Left lung (tissue), 10 donors: ENCODE measurements around the gene CSNK2A1. TPM values are rescaled to one million over a fixed set of nuclear protein-coding genes. Genes with fewer than 3 reads are reported as not detected.
A peak's percentile ranks its signal among the peaks of the same experiment; 100 is the strongest.

Experiments used
- ATAC-seq: fragments of 200-7000 bp; cut with Tn5 transposase; one replicate; pipeline ENCODE4 v1.9.1; 2020; ENCODE audit warnings: moderate library complexity
- DNase-seq, 4 donors: peaks; one replicate each; pipeline ENCODE4 v3.0.0-alpha.2; 2013 to 2020
- H3K27ac ChIP-seq, 2 donors: fragments of 200-600 bp; sonication (generic) in 1 of 2; one replicate each; pipeline versions ENCODE4 v1.5.0 to v1.8.0; 2020 to 2021
- H3K27me3 ChIP-seq, 2 donors: fragments of 200-600 bp; sonication (generic) in 1 of 2; one replicate each; pipeline versions ENCODE4 v1.5.0 to v1.8.0; 2020 to 2021
- H3K36me3 ChIP-seq, 2 donors: fragments of 200-600 bp; sonication (generic) in 1 of 2; one replicate each; pipeline versions ENCODE4 v1.5.0 to v1.8.0; 2020 to 2021
- H3K4me1 ChIP-seq, 2 donors: fragments of 200-600 bp; one replicate each; pipeline ENCODE4 v1.8.0; 2021
- H3K4me3 ChIP-seq, 2 donors: fragments of 200-600 bp; sonication (generic) in 1 of 2; one replicate each; pipeline versions ENCODE4 v1.5.0 to v1.8.0; 2020 to 2021; ENCODE audit warnings: mild to moderate bottlenecking in 1 of 2
- H3K9me3 ChIP-seq, 2 donors: fragments of 200-600 bp; sonication (generic) in 1 of 2; one replicate each; pipeline versions ENCODE4 v1.5.0 to v1.8.0; 2020 to 2021
- intact Hi-C, 2 donors: fragments of 100-400 bp; cut with DNase I; formaldehyde crosslinking; loops; one replicate each; pipeline versions ENCODE4 v1.11.2 to v1.14.2; 2022
- polyA plus RNA-seq, 6 donors: library from polyadenylated mRNA; unstranded; fragments of 120-200 nt; gene quantifications; one replicate each; pipeline ENCODE4 v1.2.1, GENCODE V29; 2013; ENCODE audit not compliant: insufficient read length in 6 of 6
- total RNA-seq, 2 donors: library from RNA; stranded (reverse); fragmentation: NEBNext Ultra II Directional; extraction: Animal tissue kit (Norgen Biotek cat#: 25700); gene quantifications; one replicate each; pipeline ENCODE4 v1.2.1, GENCODE V29; 2021
- TF ChIP-seq, protein P1 (sequence below), 2 donors: fragments of 200-600 bp; sonication (generic) in 1 of 2; IDR thresholded peaks; one replicate each; pipeline versions ENCODE4 v1.5.0 to v1.8.0; 2021; ENCODE audit warnings: antibody characterized with exemption in 2 of 2
- donor health status: DM: no; HTN: yes; CAD: no.
- donor health status: DM: no; HTN: no; CAD: no.

CSNK2A1 gene
- total and polyA plus RNA-seq, 8 donors: 78.5 to 157 (median 133) TPM

DNA sequence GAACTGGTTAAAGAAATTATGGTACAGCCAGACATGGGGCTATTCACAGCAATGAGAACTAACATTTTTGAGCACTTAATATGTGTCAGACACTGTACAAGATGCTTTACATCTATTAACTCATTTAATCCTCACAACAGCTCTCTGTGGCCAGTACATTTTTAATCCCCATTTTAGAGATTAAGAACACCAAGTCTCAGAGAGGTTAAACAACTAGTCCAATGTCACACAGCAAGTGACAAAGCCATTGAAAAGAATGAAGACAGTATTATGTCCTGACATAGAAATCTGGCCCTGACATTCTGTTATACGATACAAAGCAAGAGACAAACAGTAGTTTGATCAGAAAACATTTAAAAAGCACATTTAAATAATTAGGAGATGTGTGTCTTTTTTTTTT lies 3.8 kb upstream of the CSNK2A1 start:
- ATAC-seq: no peak
- Histone ChIP-seq H3K9me3 (no peaks in the 10 kb centered on the region), H3K4me3 (no peak overlapping the region), H3K27ac (no peak overlapping the region), H3K27me3 (peaks cover 0 to 14% of the 10 kb centered on the region in 2 donors), H3K4me1 (peaks cover 1 to 13% of the 10 kb centered on the region in 2 donors), H3K36me3 (no peaks in the 10 kb centered on the region)
- intact Hi-C loops: no loop called here
- no peak for DNase-seq
- TF ChIP-seq, protein P1, sequence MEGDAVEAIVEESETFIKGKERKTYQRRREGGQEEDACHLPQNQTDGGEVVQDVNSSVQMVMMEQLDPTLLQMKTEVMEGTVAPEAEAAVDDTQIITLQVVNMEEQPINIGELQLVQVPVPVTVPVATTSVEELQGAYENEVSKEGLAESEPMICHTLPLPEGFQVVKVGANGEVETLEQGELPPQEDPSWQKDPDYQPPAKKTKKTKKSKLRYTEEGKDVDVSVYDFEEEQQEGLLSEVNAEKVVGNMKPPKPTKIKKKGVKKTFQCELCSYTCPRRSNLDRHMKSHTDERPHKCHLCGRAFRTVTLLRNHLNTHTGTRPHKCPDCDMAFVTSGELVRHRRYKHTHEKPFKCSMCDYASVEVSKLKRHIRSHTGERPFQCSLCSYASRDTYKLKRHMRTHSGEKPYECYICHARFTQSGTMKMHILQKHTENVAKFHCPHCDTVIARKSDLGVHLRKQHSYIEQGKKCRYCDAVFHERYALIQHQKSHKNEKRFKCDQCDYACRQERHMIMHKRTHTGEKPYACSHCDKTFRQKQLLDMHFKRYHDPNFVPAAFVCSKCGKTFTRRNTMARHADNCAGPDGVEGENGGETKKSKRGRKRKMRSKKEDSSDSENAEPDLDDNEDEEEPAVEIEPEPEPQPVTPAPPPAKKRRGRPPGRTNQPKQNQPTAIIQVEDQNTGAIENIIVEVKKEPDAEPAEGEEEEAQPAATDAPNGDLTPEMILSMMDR (IDR thresholded peaks at IDR 0.05): no peak

- Histone ChIP-seq H3K4me1 (peaks cover 10 to 23% of the 10 kb centered on the region in 2 donors), H3K9me3 (no peaks in the 10 kb centered on the region), H3K36me3 (no peaks in the 10 kb centered on the region), H3K27ac (no peak overlapping the region), H3K27me3 (peaks cover 0 to 6% of the 10 kb centered on the region in 2 donors), H3K4me3 (no peak overlapping the region)
- DNase-seq: no peak
- no peak for ATAC-seq
- TF ChIP-seq, protein P1 (IDR thresholded peaks at IDR 0.05): no peak
- intact Hi-C loops: no loop called here
These were observed 2.8 kb upstream of the CSNK2A1 start for GRCh38 chr20:546353-546752.

DNA sequence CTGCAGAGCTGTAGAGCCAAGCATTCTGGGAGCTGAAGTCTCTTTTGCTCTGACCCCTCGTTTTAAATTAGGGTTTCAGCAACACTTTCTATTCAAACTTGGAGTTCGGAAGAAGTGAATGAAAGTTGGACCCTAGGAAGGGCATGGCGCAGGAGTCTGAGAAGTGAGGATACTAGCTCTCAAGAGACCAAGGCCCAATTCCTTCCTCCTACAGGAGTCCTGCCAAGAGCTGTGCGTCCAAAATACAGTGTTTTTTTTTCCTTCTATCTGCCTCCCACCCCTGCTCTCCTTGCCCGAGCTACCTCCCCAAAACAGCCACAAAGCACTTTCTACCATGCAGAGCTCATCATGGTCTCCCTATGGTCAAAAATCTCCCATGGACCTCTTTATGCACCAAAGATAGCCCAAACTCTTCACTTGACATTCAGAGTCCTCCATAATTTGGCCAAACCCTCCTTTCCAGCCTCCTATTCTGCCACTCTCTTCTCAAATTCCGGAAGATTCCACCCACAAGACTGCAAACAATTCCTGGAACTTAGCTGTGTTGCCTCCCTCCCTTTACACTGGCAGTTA lies 649 bp upstream of the CSNK2A1 start:
- DNase-seq (no peak), ATAC-seq (no peak)
- H3K9me3 ChIP-seq: no peaks in the 10 kb centered on the region
- no peaks in the 10 kb centered on the region for H3K36me3 ChIP-seq
- TF ChIP-seq, protein P1 (IDR thresholded peaks at IDR 0.05): no peak
- intact Hi-C loops: no loop called here
- peak overlapping the region; percentile 70 to 83 for H3K4me3 ChIP-seq
- peaks cover 10 to 44% of the 10 kb centered on the region in 2 donors for H3K4me1 ChIP-seq
- peak overlapping the region in 1 of 2 donors; percentile 83 for H3K27ac ChIP-seq
- no peaks in the 10 kb centered on the region for H3K27me3 ChIP-seq

DNA sequence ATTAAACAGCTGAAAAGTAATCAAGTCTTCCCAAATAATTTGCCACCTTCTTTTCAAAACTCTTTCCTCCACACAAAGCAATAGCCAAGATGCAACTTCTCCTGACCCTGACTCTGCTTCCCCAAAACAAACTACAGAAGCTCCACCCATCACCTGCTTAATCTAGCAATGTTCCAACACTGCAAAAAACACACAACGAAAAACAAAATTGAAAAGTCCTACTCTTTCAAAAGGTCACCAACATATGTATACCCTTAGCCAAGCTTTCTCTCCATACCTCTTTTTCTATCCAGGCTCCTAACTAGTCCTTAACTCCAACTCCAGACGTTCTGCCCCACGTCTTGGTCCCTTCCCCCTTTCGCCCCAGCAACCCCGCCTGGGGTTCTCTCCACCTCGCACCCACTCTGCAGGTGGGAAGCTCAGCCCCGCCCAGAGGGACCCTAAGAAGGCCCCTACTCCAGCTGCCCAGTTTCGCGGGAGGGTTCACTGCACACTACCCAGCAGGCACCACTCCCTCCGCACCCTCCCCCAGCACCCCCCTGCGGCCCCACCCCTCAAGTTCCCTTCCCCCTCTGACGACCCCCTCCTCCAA lies 717 bp downstream of the CSNK2A1 start:
- peaks cover 10 to 58% of the 10 kb centered on the region in 2 donors for H3K4me1 ChIP-seq
- TF ChIP-seq, protein P1 (IDR thresholded peaks at IDR 0.05): no peak
- H3K4me3 ChIP-seq: peak overlapping the region; percentile 70 to 83
- ATAC-seq: peak; percentile 31
- DNase-seq: peak in 3 of 4 donors; percentile 25 to 78 (median 54)
- no peaks in the 10 kb centered on the region for H3K9me3 ChIP-seq
- H3K27ac ChIP-seq: peak overlapping the region; percentile 83 to 87
- H3K36me3 ChIP-seq: no peaks in the 10 kb centered on the region
- H3K27me3 ChIP-seq: no peaks in the 10 kb centered on the region
- intact Hi-C loops: no loop called here

GRCh38 chr20:540391-541201 lies 3.0 kb downstream of the CSNK2A1 start:
- DNase-seq (no peak), ATAC-seq (no peak)
- TF ChIP-seq, protein P1 (IDR thresholded peaks at IDR 0.05): no peak
- H3K4me1 ChIP-seq: peaks cover 26 to 71% of the 10 kb centered on the region in 2 donors
- H3K36me3 ChIP-seq: no peaks in the 10 kb centered on the region
- H3K27ac ChIP-seq: no peak overlapping the region
- intact Hi-C loops: no loop called here
- no peaks in the 10 kb centered on the region for H3K9me3 ChIP-seq
- no peak overlapping the region for H3K4me3 ChIP-seq
- no peaks in the 10 kb centered on the region for H3K27me3 ChIP-seq
